Neural crest cell (in vitro differentiated cells): ENCODE data around the gene RUFY1. TPM values are rescaled to one million over a fixed set of nuclear protein-coding genes. Genes with fewer than 3 reads are reported as not detected.

ENCODE experiments used
- DNase-seq: peaks from one replicate; pipeline ENCODE4 v3.0.0; 2021; ENCODE audit warnings: low read depth, mixed read lengths, low spot score
- H3K27ac Mint-ChIP-seq: one replicate; pipeline ENCODE4 v1.8.0; 2021; ENCODE audit warnings: mild to moderate bottlenecking, mixed read lengths; ENCODE audit not compliant: unreplicated experiment
- H3K27me3 Mint-ChIP-seq: 2 replicates; pipeline ENCODE4 v1.8.0; 2021; ENCODE audit warnings: low read depth, mild to moderate bottlenecking, mixed read lengths
- H3K36me3 Mint-ChIP-seq: 2 replicates; pipeline ENCODE4 v1.8.0; 2021; ENCODE audit warnings: low read depth, mild to moderate bottlenecking, mixed read lengths
- H3K4me1 Mint-ChIP-seq: 2 replicates; pipeline ENCODE4 v1.8.0; 2021; ENCODE audit warnings: mixed read lengths
- H3K4me3 Mint-ChIP-seq: one replicate; pipeline ENCODE4 v1.8.0; 2021; ENCODE audit warnings: mild to moderate bottlenecking, mixed read lengths
- H3K9me3 Mint-ChIP-seq: 2 replicates; pipeline ENCODE4 v1.8.0; 2021; ENCODE audit warnings: mixed read lengths
- total RNA-seq: library from RNA; stranded (reverse); gene quantifications from 2 replicates; pipeline ENCODE4 v1.2.1, GENCODE V29; 2021
- TF ChIP-seq, protein P1 (sequence below): fragments of 200-600 bp; sonication (generic); conservative IDR thresholded peaks from 2 replicates; pipeline ENCODE4 v1.5.0; 2021; ENCODE audit warnings: antibody characterized with exemption, mild to moderate bottlenecking

RUFY1 gene
- total RNA-seq, 1 donor from 2014 or later, result 54.9 TPM

DNA sequence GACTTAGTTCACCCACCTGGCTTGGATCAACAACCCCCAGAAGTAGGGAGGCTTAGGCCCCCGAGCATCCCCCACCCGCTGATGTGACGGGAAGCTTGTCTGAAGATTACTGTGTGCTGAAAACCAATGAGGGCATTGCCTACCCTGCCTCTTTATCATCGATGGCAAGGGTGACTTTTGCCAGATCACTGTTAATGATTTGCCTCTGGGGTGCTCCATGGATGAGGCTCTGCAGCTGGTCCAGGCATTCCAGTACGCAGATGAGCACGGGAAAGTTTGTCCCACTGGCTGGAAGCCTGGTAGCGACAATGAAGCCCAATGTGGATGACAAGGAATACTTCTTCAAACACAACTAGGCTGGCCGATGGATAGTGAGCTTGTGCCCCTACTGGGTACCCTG is 22.0 kb downstream of the RUFY1 start:
- Mint-ChIP-seq H3K4me3 (no peak overlapping the region), H3K36me3 (peaks cover 13% of the 10 kb centered on the region), H3K27ac (no peak overlapping the region), H3K9me3 (no peaks in the 10 kb centered on the region), H3K27me3 (no peaks in the 10 kb centered on the region), H3K4me1 (no peaks in the 10 kb centered on the region)
- TF ChIP-seq, protein P1, sequence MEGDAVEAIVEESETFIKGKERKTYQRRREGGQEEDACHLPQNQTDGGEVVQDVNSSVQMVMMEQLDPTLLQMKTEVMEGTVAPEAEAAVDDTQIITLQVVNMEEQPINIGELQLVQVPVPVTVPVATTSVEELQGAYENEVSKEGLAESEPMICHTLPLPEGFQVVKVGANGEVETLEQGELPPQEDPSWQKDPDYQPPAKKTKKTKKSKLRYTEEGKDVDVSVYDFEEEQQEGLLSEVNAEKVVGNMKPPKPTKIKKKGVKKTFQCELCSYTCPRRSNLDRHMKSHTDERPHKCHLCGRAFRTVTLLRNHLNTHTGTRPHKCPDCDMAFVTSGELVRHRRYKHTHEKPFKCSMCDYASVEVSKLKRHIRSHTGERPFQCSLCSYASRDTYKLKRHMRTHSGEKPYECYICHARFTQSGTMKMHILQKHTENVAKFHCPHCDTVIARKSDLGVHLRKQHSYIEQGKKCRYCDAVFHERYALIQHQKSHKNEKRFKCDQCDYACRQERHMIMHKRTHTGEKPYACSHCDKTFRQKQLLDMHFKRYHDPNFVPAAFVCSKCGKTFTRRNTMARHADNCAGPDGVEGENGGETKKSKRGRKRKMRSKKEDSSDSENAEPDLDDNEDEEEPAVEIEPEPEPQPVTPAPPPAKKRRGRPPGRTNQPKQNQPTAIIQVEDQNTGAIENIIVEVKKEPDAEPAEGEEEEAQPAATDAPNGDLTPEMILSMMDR, result no peak
- DNase-seq, result no peak

DNA sequence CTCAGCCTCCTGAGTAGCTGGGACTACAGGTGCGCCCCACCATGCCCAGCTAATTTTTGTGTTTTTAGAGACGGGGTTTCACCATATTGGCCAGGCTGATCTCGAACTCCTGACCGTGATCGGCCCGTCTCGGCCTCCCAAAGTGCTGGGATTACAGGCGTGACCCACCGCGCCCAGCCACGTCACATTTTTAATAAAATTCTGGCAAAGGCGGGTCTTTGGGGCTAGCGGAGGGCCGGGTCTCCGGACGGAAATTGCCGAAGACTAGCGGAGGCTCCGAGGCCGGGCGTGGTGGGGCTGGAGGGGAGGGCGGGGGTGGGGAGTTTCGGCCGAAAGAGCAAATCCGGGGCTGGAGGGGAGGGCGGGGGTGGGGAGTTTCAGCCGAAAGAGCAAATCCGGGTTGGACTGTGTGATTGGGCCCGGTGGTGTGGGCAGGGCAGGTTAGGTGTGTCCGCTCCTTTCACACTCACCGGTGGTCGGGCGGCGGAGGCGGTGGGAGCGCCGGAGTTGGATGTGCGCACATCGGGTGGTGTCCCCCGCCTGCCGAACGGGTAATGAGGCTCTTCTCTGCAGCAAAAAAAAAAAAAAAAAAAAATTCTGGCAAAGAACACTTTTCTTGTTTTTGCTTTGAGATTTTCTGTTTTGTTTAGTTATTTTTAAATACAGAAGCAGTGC is 27.1 kb downstream of the RUFY1 start:
- Mint-ChIP-seq H3K9me3 (no peaks in the 10 kb centered on the region), H3K36me3 (peaks cover 10% of the 10 kb centered on the region), H3K27me3 (no peaks in the 10 kb centered on the region), H3K27ac (no peak overlapping the region), H3K4me3 (no peak overlapping the region), H3K4me1 (no peaks in the 10 kb centered on the region)
- DNase-seq, result no peak
- TF ChIP-seq, protein P1, result no peak

DNA sequence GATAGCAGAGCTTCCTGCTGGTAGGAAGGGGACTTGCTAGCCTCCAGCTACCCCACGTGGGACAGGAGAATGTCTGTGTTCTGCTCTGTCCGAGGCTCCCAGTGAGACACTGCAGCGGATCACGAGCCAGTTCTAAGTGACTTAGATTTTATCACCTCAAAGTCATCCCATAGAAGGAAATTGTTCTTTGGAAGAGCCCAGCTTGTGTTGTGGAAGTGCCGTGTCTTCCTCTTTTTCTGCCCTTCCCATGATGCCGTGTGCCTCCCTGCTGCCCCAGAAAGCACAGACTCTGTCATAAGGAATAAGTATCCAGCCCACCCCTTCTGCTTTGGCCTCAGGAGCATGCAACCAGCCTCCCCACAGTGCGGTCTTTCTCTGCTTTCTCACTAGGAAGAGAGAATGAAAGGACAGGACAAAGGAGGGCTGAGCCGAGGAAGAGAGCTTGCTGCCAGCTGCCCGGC is 35.6 kb downstream of the RUFY1 start:
- no peak for DNase-seq
- H3K36me3 Mint-ChIP-seq, result peaks cover 17% of the 10 kb centered on the region

DNA sequence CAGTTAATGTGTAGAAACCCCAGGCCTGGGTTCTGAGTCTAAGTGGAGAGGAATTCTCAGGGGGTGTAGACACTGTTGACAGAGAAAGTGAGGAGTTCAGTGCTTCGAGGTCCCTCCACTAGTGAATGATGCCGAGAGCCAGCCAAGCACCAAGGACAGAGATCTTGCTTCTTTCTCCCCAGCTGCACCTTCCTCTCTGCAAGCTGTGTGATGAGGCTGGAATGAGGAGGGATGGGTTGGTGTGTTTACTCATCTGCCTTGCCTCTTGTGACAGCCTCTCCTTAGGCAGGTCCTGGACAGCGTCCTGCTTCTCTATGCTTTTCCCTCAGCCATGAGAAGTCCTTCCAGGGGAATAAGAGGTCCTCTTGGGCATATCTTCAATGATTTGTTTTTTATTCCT is 37.8 kb downstream of the RUFY1 start:
- Mint-ChIP-seq H3K4me3 (no peak overlapping the region), H3K27me3 (no peaks in the 10 kb centered on the region), H3K9me3 (no peaks in the 10 kb centered on the region), H3K36me3 (peaks cover 15% of the 10 kb centered on the region), H3K4me1 (peaks cover 7% of the 10 kb centered on the region), H3K27ac (no peak overlapping the region)
- DNase-seq, result no peak
- TF ChIP-seq, protein P1, result no peak

More for the DNA sequence above, 35.6 kb downstream of the RUFY1 start:
- Mint-ChIP-seq H3K9me3 (no peaks in the 10 kb centered on the region), H3K4me3 (no peak overlapping the region), H3K27ac (peak overlapping the region; percentile 89), H3K4me1 (peaks cover 7% of the 10 kb centered on the region), H3K27me3 (no peaks in the 10 kb centered on the region)
- TF ChIP-seq, protein P1, result no peak

DNA sequence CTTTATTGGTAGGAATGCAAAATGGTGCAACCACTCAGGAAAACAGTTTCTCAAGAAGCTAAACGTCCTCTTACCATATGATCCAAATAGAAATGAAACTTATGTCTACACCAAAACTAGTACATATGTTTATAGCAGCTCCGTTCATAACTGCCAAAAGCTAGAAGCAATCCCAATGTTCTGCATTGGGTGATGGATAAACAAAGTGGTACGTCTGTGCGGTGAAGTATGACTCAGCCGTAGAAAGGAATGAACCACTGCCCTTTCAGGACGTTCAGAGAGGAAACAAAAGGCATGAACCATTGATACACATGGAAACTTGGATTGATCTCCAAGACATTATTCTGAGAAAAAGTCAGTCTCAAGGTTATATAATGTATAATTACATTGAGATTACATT is 45.6 kb downstream of the RUFY1 start:
- H3K36me3 Mint-ChIP-seq, result peaks cover 28% of the 10 kb centered on the region

More for the DNA sequence above, 45.6 kb downstream of the RUFY1 start:
- Mint-ChIP-seq H3K9me3 (no peaks in the 10 kb centered on the region), H3K4me1 (no peaks in the 10 kb centered on the region), H3K4me3 (no peak overlapping the region), H3K27ac (no peak overlapping the region), H3K27me3 (no peaks in the 10 kb centered on the region)
- TF ChIP-seq, protein P1, result no peak
- DNase-seq, result no peak
